ENCODE results near the gene CORO6.
"Not testable (repeated sequence)": the region's sequence is repeated elsewhere in the genome, so short reads cannot be mapped to it uniquely, and the experiment has no call there.

Gene CORO6

GRCh38 chr17:29652976-29653375 lies 30.3 kb upstream of the CORO6 start:
- Histone ChIP-seq H3K9me3 (ENCODE audit: control insufficient read depth, low read depth, low read length) (no peaks in the 10 kb centered on the region), H3K27me3 (ENCODE audit: control insufficient read depth, insufficient read depth, low read length) (no peaks in the 10 kb centered on the region), H3K4me3 (ENCODE audit: low read length) (no peak overlapping the region), H3K9ac (ENCODE audit: low read length) (no peak overlapping the region), H3K27ac (ENCODE audit: low read length) (no peak overlapping the region), H3K36me3 (ENCODE audit: control insufficient read depth, low read depth, low read length) (no peaks in the 10 kb centered on the region), H3K4me1 (ENCODE audit: control insufficient read depth, low read depth, low read length) (no peaks in the 10 kb centered on the region)

- H3K27ac ChIP-seq (ENCODE audit: low read length); H3K36me3 ChIP-seq (ENCODE audit: control insufficient read depth, low read depth, low read length); H3K4me1 ChIP-seq (ENCODE audit: control insufficient read depth, low read depth, low read length); H3K9me3 ChIP-seq (ENCODE audit: control insufficient read depth, low read depth, low read length); H3K27me3 ChIP-seq (ENCODE audit: control insufficient read depth, insufficient read depth, low read length); H3K4me3 ChIP-seq (ENCODE audit: low read length); H3K9ac ChIP-seq (ENCODE audit: low read length): not testable (repeated sequence)
Measured at GRCh38 chr17:29651913-29652312, 29.2 kb upstream of the CORO6 start.

GRCh38 chr17:29650396-29650795 lies 27.7 kb upstream of the CORO6 start:
- no peaks in the 10 kb centered on the region for H3K9me3 ChIP-seq (ENCODE audit: control insufficient read depth, low read depth, low read length)
- no peaks in the 10 kb centered on the region for H3K36me3 ChIP-seq (ENCODE audit: control insufficient read depth, low read depth, low read length)
- H3K4me1 ChIP-seq (ENCODE audit: control insufficient read depth, low read depth, low read length): no peaks in the 10 kb centered on the region
- H3K27ac ChIP-seq (ENCODE audit: low read length): no peak overlapping the region
- H3K27me3 ChIP-seq (ENCODE audit: control insufficient read depth, insufficient read depth, low read length): no peaks in the 10 kb centered on the region
- H3K9ac ChIP-seq (ENCODE audit: low read length): no peak overlapping the region
- H3K4me3 ChIP-seq (ENCODE audit: low read length): no peak overlapping the region

- H3K36me3 ChIP-seq (ENCODE audit: control insufficient read depth, low read depth, low read length): no peaks in the 10 kb centered on the region
- no peak overlapping the region for H3K27ac ChIP-seq (ENCODE audit: low read length)
- H3K4me1 ChIP-seq (ENCODE audit: control insufficient read depth, low read depth, low read length): no peaks in the 10 kb centered on the region
- no peak overlapping the region for H3K4me3 ChIP-seq (ENCODE audit: low read length)
- no peaks in the 10 kb centered on the region for H3K27me3 ChIP-seq (ENCODE audit: control insufficient read depth, insufficient read depth, low read length)
- no peak overlapping the region for H3K9ac ChIP-seq (ENCODE audit: low read length)
- no peaks in the 10 kb centered on the region for H3K9me3 ChIP-seq (ENCODE audit: control insufficient read depth, low read depth, low read length)
Measured at GRCh38 chr17:29649359-29649758, 26.6 kb upstream of the CORO6 start.

GRCh38 chr17:29648005-29648404 lies 25.3 kb upstream of the CORO6 start:
- no peak overlapping the region for H3K27ac ChIP-seq (ENCODE audit: low read length)
- no peaks in the 10 kb centered on the region for H3K4me1 ChIP-seq (ENCODE audit: control insufficient read depth, low read depth, low read length)
- H3K27me3 ChIP-seq (ENCODE audit: control insufficient read depth, insufficient read depth, low read length): no peaks in the 10 kb centered on the region
- H3K4me3 ChIP-seq (ENCODE audit: low read length): no peak overlapping the region
- H3K36me3 ChIP-seq (ENCODE audit: control insufficient read depth, low read depth, low read length): no peaks in the 10 kb centered on the region
- H3K9me3 ChIP-seq (ENCODE audit: control insufficient read depth, low read depth, low read length): no peaks in the 10 kb centered on the region
- H3K9ac ChIP-seq (ENCODE audit: low read length): no peak overlapping the region

GRCh38 chr17:29645515-29646051 lies 22.9 kb upstream of the CORO6 start:
- Histone ChIP-seq H3K27ac (ENCODE audit: low read length) (no peak overlapping the region), H3K9me3 (ENCODE audit: control insufficient read depth, low read depth, low read length) (no peaks in the 10 kb centered on the region), H3K4me1 (ENCODE audit: control insufficient read depth, low read depth, low read length) (no peaks in the 10 kb centered on the region), H3K36me3 (ENCODE audit: control insufficient read depth, low read depth, low read length) (no peaks in the 10 kb centered on the region), H3K27me3 (ENCODE audit: control insufficient read depth, insufficient read depth, low read length) (no peaks in the 10 kb centered on the region), H3K9ac (ENCODE audit: low read length) (no peak overlapping the region), H3K4me3 (ENCODE audit: low read length) (no peak overlapping the region)

GRCh38 chr17:29643817-29644160 lies 21.1 kb upstream of the CORO6 start:
- H3K9me3 ChIP-seq (ENCODE audit: control insufficient read depth, low read depth, low read length): no peaks in the 10 kb centered on the region
- no peak overlapping the region for H3K4me3 ChIP-seq (ENCODE audit: low read length)
- no peak overlapping the region for H3K27ac ChIP-seq (ENCODE audit: low read length)
- H3K27me3 ChIP-seq (ENCODE audit: control insufficient read depth, insufficient read depth, low read length): no peaks in the 10 kb centered on the region
- H3K36me3 ChIP-seq (ENCODE audit: control insufficient read depth, low read depth, low read length): no peaks in the 10 kb centered on the region
- H3K9ac ChIP-seq (ENCODE audit: low read length): no peak overlapping the region
- peaks cover 6% of the 10 kb centered on the region for H3K4me1 ChIP-seq (ENCODE audit: control insufficient read depth, low read depth, low read length)

GRCh38 chr17:29642171-29642611 lies 19.5 kb upstream of the CORO6 start:
- Histone ChIP-seq H3K27me3 (ENCODE audit: control insufficient read depth, insufficient read depth, low read length) (no peaks in the 10 kb centered on the region), H3K4me3 (ENCODE audit: low read length) (no peak overlapping the region), H3K9me3 (ENCODE audit: control insufficient read depth, low read depth, low read length) (no peaks in the 10 kb centered on the region), H3K4me1 (ENCODE audit: control insufficient read depth, low read depth, low read length) (peaks cover 6% of the 10 kb centered on the region), H3K9ac (ENCODE audit: low read length) (no peak overlapping the region), H3K27ac (ENCODE audit: low read length) (no peak overlapping the region), H3K36me3 (ENCODE audit: control insufficient read depth, low read depth, low read length) (no peaks in the 10 kb centered on the region)

GRCh38 chr17:29640981-29641642 lies 18.4 kb upstream of the CORO6 start:
- H3K4me1 ChIP-seq (ENCODE audit: control insufficient read depth, low read depth, low read length): peaks cover 6% of the 10 kb centered on the region
- no peaks in the 10 kb centered on the region for H3K36me3 ChIP-seq (ENCODE audit: control insufficient read depth, low read depth, low read length)
- H3K9me3 ChIP-seq (ENCODE audit: control insufficient read depth, low read depth, low read length): no peaks in the 10 kb centered on the region
- no peak overlapping the region for H3K27ac ChIP-seq (ENCODE audit: low read length)
- H3K9ac ChIP-seq (ENCODE audit: low read length): no peak overlapping the region
- no peak overlapping the region for H3K4me3 ChIP-seq (ENCODE audit: low read length)
- no peaks in the 10 kb centered on the region for H3K27me3 ChIP-seq (ENCODE audit: control insufficient read depth, insufficient read depth, low read length)

GRCh38 chr17:29640413-29640812 lies 17.7 kb upstream of the CORO6 start:
- Histone ChIP-seq H3K9me3 (ENCODE audit: control insufficient read depth, low read depth, low read length) (no peaks in the 10 kb centered on the region), H3K27ac (ENCODE audit: low read length) (no peak overlapping the region), H3K4me1 (ENCODE audit: control insufficient read depth, low read depth, low read length) (peaks cover 6% of the 10 kb centered on the region), H3K9ac (ENCODE audit: low read length) (no peak overlapping the region), H3K27me3 (ENCODE audit: control insufficient read depth, insufficient read depth, low read length) (no peaks in the 10 kb centered on the region), H3K36me3 (ENCODE audit: control insufficient read depth, low read depth, low read length) (no peaks in the 10 kb centered on the region), H3K4me3 (ENCODE audit: low read length) (no peak overlapping the region)

- H3K27ac ChIP-seq (ENCODE audit: low read length): no peak overlapping the region
- no peaks in the 10 kb centered on the region for H3K36me3 ChIP-seq (ENCODE audit: control insufficient read depth, low read depth, low read length)
- H3K9ac ChIP-seq (ENCODE audit: low read length): no peak overlapping the region
- no peaks in the 10 kb centered on the region for H3K27me3 ChIP-seq (ENCODE audit: control insufficient read depth, insufficient read depth, low read length)
- H3K4me1 ChIP-seq (ENCODE audit: control insufficient read depth, low read depth, low read length): peaks cover 4% of the 10 kb centered on the region
- no peaks in the 10 kb centered on the region for H3K9me3 ChIP-seq (ENCODE audit: control insufficient read depth, low read depth, low read length)
- H3K4me3 ChIP-seq (ENCODE audit: low read length): no peak overlapping the region
Measured at GRCh38 chr17:29633886-29634285, 11.2 kb upstream of the CORO6 start.

GRCh38 chr17:29630630-29631193 lies 8.0 kb upstream of the CORO6 start:
- H3K4me3 ChIP-seq (ENCODE audit: low read length): no peak overlapping the region
- no peaks in the 10 kb centered on the region for H3K27me3 ChIP-seq (ENCODE audit: control insufficient read depth, insufficient read depth, low read length)
- H3K36me3 ChIP-seq (ENCODE audit: control insufficient read depth, low read depth, low read length): no peaks in the 10 kb centered on the region
- H3K9ac ChIP-seq (ENCODE audit: low read length): no peak overlapping the region
- H3K4me1 ChIP-seq (ENCODE audit: control insufficient read depth, low read depth, low read length): peaks cover 3% of the 10 kb centered on the region
- H3K27ac ChIP-seq (ENCODE audit: low read length): no peak overlapping the region
- no peaks in the 10 kb centered on the region for H3K9me3 ChIP-seq (ENCODE audit: control insufficient read depth, low read depth, low read length)

Data from iPS-18a (cell line).